ENCODE results near the gene SPTBN2.

Gene SPTBN2

GRCh38 chr11:66704659-66705360 lies 24.2 kb downstream of the SPTBN2 start:
- TF ChIP-seq, protein P1, sequence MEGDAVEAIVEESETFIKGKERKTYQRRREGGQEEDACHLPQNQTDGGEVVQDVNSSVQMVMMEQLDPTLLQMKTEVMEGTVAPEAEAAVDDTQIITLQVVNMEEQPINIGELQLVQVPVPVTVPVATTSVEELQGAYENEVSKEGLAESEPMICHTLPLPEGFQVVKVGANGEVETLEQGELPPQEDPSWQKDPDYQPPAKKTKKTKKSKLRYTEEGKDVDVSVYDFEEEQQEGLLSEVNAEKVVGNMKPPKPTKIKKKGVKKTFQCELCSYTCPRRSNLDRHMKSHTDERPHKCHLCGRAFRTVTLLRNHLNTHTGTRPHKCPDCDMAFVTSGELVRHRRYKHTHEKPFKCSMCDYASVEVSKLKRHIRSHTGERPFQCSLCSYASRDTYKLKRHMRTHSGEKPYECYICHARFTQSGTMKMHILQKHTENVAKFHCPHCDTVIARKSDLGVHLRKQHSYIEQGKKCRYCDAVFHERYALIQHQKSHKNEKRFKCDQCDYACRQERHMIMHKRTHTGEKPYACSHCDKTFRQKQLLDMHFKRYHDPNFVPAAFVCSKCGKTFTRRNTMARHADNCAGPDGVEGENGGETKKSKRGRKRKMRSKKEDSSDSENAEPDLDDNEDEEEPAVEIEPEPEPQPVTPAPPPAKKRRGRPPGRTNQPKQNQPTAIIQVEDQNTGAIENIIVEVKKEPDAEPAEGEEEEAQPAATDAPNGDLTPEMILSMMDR (IDR thresholded peaks at IDR 0.05; ENCODE audit: low read length, missing control alignments), result no peak
- no peak overlapping the region for H3K4me3 ChIP-seq (replicated peaks; ENCODE audit: low read depth, low read length)
- no peak for DNase-seq (ENCODE audit: low read depth)

DNA sequence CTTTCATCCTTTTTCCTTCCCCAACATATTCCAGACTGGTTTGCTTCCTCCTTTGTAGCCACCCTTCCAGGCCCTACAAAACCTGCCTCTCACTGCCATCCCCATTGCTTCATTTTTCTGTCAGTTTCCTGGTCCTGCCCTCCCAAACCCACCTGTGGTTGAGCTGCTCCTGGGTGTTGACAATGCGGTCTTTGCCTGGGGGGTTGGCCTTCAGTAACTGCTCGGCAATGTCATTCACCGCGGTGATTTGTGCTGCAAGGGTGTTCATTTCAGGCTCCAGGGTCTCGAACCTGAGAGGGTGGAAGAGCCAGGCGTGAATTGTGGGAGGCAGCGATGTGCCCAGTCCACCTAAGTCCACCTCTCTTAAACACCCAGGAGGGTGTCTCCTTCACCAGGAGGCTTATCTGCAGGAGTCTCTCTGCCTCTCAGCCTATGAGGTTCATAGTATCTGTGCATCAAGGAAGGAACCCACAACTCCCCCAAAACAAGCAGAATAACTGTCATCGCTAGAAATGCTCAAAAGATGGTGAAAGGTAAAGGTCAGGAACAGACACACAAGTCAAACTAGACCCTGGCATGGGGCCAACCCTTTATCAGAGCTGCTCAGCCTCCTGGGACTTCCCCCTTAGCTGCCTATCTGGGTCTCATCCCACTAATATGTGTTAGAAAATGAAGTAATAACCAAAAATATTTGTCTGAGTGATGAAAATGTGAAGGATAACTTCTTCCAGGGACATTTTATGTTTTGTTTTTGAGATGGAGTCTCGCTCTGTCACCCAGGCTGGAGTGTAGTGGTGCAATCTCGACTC lies 27.4 kb downstream of the SPTBN2 start:
- TF ChIP-seq, protein P1 (IDR thresholded peaks at IDR 0.05; ENCODE audit: low read length, missing control alignments), result no peak
- DNase-seq (ENCODE audit: low read depth), result no peak
- H3K4me3 ChIP-seq (replicated peaks; ENCODE audit: low read depth, low read length), result no peak overlapping the region

GRCh38 chr11:66700742-66701141 lies 28.3 kb downstream of the SPTBN2 start:
- no peak for DNase-seq (ENCODE audit: low read depth)
- TF ChIP-seq, protein P1 (IDR thresholded peaks at IDR 0.05; ENCODE audit: low read length, missing control alignments), result no peak
- no peak overlapping the region for H3K4me3 ChIP-seq (replicated peaks; ENCODE audit: low read depth, low read length)

- TF ChIP-seq, protein P1 (IDR thresholded peaks at IDR 0.05; ENCODE audit: low read length, missing control alignments), result no peak
- H3K4me3 ChIP-seq (replicated peaks; ENCODE audit: low read depth, low read length), result no peak overlapping the region
- no peak for DNase-seq (ENCODE audit: low read depth)
Observed at GRCh38 chr11:66700337-66700736, 28.7 kb downstream of the SPTBN2 start.

DNA sequence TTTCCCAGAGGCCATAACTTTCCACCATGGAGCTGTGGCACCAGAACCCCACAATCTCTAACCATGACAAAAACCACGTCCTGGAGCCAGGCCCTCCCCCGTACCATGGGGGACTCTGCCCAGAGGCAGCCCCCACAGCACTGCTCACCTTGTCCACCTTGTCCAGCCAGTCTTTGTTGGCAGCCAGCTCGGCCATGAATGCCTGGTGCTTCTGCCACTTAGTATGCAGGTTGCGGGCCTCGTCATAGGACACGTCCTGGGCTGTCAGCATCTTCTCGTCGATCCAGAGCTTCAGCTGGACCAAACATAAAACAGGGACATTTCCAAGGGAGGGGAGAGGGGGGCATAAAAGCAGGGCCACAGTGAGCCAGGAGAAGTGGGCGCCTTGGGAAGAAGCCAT lies 30.5 kb downstream of the SPTBN2 start:
- TF ChIP-seq, protein P1 (IDR thresholded peaks at IDR 0.05; ENCODE audit: low read length, missing control alignments), result no peak
- no peak for DNase-seq (ENCODE audit: low read depth)
- no peak overlapping the region for H3K4me3 ChIP-seq (replicated peaks; ENCODE audit: low read depth, low read length)

DNA sequence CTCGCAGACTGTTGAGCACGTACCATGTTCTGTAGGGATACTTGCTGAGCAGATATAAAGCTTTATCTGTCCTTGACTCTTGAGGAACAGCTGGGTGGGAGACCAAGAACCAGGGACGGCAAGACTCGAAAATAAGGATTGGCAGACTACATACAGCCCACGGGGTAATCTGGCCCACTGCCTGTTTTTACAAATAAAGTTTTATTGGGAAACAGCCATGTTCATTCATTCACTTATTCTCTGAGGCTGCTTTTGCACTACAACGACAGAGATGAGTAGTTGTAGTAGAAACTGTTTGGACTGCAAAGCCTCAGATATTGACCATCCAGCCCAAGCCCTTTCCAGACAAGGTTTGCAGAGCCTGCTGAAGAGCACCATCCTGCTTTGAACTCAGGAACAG lies 31.0 kb downstream of the SPTBN2 start:
- DNase-seq (ENCODE audit: low read depth), result no peak
- no peak overlapping the region for H3K4me3 ChIP-seq (replicated peaks; ENCODE audit: low read depth, low read length)
- TF ChIP-seq, protein P1 (IDR thresholded peaks at IDR 0.05; ENCODE audit: low read length, missing control alignments), result no peak

All from fibroblast of pulmonary artery (primary cell).